ENCODE results near the gene JKAMP. TPM values are rescaled to one million over a fixed set of nuclear protein-coding genes. Genes with fewer than 3 reads are reported as not detected.

The JKAMP gene
- total RNA-seq, 2 donors from 2014 or later: 38.0 to 66.0 TPM

GRCh38 chr14:59500732-59501131 lies 16.4 kb downstream of the JKAMP start:
- H3K27me3 ChIP-seq: no peaks in the 10 kb centered on the region
- no peaks in the 10 kb centered on the region for H3K4me1 ChIP-seq
- H3K9me3 ChIP-seq: no peaks in the 10 kb centered on the region
- peaks cover 22% of the 10 kb centered on the region for H3K36me3 ChIP-seq
- DNase-seq (ENCODE audit: low spot score): no peak
- H3K27ac ChIP-seq: no peak overlapping the region
- no peak overlapping the region for H3K4me3 ChIP-seq
- TF ChIP-seq CTCF (IDR thresholded peaks at IDR 0.05): no peak

- no peaks in the 10 kb centered on the region for H3K4me1 ChIP-seq
- no peak overlapping the region for H3K27ac ChIP-seq
- H3K4me3 ChIP-seq: no peak overlapping the region
- TF ChIP-seq CTCF (IDR thresholded peaks at IDR 0.05): no peak
- no peaks in the 10 kb centered on the region for H3K27me3 ChIP-seq
- peaks cover 16% of the 10 kb centered on the region for H3K36me3 ChIP-seq
- DNase-seq (ENCODE audit: low spot score): no peak
- no peaks in the 10 kb centered on the region for H3K9me3 ChIP-seq
Measured at GRCh38 chr14:59503256-59503655, 18.9 kb downstream of the JKAMP start.

GRCh38 chr14:59507063-59507751 lies 22.9 kb downstream of the JKAMP start:
- H3K4me1 ChIP-seq: no peaks in the 10 kb centered on the region
- no peak overlapping the region for H3K4me3 ChIP-seq
- no peaks in the 10 kb centered on the region for H3K9me3 ChIP-seq
- TF ChIP-seq CTCF (IDR thresholded peaks at IDR 0.05): peak; percentile 57 to 80
- no peak for DNase-seq (ENCODE audit: low spot score)
- H3K36me3 ChIP-seq: peaks cover 11% of the 10 kb centered on the region
- no peaks in the 10 kb centered on the region for H3K27me3 ChIP-seq
- no peak overlapping the region for H3K27ac ChIP-seq

GRCh38 chr14:59507752-59508103 lies 23.4 kb downstream of the JKAMP start:
- TF ChIP-seq CTCF (IDR thresholded peaks at IDR 0.05): no peak
- H3K9me3 ChIP-seq: no peaks in the 10 kb centered on the region
- no peaks in the 10 kb centered on the region for H3K27me3 ChIP-seq
- peaks cover 11% of the 10 kb centered on the region for H3K36me3 ChIP-seq
- H3K4me3 ChIP-seq: no peak overlapping the region
- H3K27ac ChIP-seq: no peak overlapping the region
- H3K4me1 ChIP-seq: no peaks in the 10 kb centered on the region
- no peak for DNase-seq (ENCODE audit: low spot score)

- H3K27me3 ChIP-seq: no peaks in the 10 kb centered on the region
- no peak for DNase-seq (ENCODE audit: low spot score)
- no peak for TF ChIP-seq CTCF (IDR thresholded peaks at IDR 0.05)
- H3K4me3 ChIP-seq: no peak overlapping the region
- no peaks in the 10 kb centered on the region for H3K4me1 ChIP-seq
- no peaks in the 10 kb centered on the region for H3K9me3 ChIP-seq
- H3K27ac ChIP-seq: no peak overlapping the region
- H3K36me3 ChIP-seq: peaks cover 8% of the 10 kb centered on the region
Measured at GRCh38 chr14:59509101-59509500, 24.8 kb downstream of the JKAMP start.

GRCh38 chr14:59510001-59510400 lies 25.7 kb downstream of the JKAMP start:
- DNase-seq (ENCODE audit: low spot score): no peak
- no peaks in the 10 kb centered on the region for H3K9me3 ChIP-seq
- H3K4me3 ChIP-seq: no peak overlapping the region
- no peak overlapping the region for H3K27ac ChIP-seq
- no peaks in the 10 kb centered on the region for H3K4me1 ChIP-seq
- no peaks in the 10 kb centered on the region for H3K27me3 ChIP-seq
- H3K36me3 ChIP-seq: no peaks in the 10 kb centered on the region
- TF ChIP-seq CTCF (IDR thresholded peaks at IDR 0.05): no peak
